HG03558 (cell line): ENCODE results near the gene EYS.

Source experiments
- ATAC-seq: cut with Tn5 transposase; IDR thresholded peaks from one replicate; pipeline ENCODE4 v1.9.1; 2021; ENCODE audit warnings: moderate number of reproducible peaks; ENCODE audit not compliant: unreplicated experiment; ENCODE audit errors: extremely low read depth

The EYS gene

GRCh38 chr6:64777941-64778785 lies 928.9 kb downstream of the EYS start:
- no peak for ATAC-seq

GRCh38 chr6:64776359-64776758 lies 930.7 kb downstream of the EYS start:
- no peak for ATAC-seq

- no peak for ATAC-seq
These were observed 932.1 kb downstream of the EYS start for GRCh38 chr6:64774881-64775280.

GRCh38 chr6:64750910-64751309 lies 956.1 kb downstream of the EYS start:
- no peak for ATAC-seq

GRCh38 chr6:64737418-64737817 lies 969.6 kb downstream of the EYS start:
- ATAC-seq, result no peak

DNA sequence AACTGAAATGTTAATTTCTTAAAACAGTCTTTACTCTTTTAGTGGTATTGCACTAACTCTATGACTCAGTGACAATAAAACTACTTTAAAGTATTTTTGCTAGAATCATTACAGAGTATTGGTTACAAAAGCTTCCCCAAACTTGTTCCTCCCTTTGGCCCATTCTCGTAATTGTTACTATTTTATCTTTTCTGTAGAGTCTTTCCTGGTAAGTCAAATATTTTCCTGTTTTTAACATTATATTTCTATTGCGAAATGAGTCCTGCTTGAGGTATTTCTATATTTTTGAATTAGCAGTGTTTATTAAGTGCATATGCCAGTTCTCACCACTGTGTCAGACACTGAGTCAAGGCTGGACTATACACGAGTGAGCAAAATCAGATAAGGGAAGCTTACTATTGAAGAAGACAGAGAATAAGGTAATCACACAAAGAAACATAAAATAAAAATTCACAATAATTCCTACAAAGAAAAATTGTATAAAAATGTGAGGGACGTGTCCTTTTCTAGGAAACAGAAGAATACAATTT lies 970.5 kb downstream of the EYS start:
- ATAC-seq, result no peak

DNA sequence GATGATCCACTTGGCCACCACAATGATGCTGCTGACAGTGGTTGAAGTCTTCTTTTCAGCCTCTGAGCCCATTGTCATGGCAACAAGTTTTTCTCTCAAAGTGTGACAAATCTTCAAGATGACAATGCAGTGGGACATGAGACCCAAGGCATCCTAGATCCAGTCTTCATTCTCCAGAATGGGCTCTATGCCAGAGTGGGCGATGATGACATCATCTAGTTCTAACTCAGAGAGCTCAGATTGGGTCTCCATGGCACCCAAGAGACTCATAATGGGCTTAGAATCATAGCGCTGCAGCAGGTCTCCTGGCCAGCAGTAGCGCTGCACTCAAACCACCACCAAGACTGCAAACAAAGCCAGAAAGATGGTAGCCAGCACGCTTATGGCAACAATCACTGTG lies 973.6 kb downstream of the EYS start:
- no peak for ATAC-seq

DNA sequence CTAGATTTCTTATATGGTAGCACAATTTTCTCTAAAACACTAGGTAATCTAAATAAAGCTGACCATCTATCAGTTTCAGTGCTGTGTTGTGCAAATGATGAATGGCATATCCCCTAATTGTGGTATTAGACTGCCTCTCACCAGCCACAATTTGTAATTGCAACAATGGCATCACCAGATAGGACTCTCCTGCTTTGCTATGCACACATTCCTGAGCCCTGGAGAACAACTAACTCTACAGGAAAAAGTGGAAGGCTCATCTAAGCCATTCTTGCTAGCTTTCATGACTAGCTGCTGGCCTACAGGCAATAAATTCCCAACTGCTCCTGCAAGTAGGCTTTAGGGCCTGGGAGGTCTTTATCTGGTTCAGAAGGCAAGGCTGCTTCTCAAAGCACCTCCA lies 974.1 kb downstream of the EYS start:
- ATAC-seq, result no peak

DNA sequence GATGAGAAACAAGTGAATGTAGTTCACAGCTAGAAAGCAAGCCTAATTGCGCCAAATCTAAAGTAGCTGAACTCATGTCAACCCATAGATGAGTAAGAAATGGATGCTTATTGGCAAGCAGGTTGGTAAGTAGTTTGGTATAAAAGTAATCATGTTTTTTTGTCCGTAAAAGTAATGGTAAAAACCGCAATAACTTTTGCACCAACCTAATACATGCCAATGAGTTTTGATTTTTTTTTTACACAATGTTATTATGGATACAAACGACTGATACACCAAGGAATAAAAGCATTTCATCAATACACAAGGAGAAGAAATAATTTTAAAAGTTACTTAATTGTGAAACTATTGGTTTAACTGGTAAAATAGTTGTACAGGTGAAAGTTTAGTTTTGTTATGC lies 977.5 kb downstream of the EYS start:
- ATAC-seq, result no peak

- ATAC-seq, result no peak
These were observed 980.0 kb downstream of the EYS start for GRCh38 chr6:64727075-64727474.

- ATAC-seq, result no peak
These were observed 982.9 kb downstream of the EYS start for GRCh38 chr6:64724091-64724490.

GRCh38 chr6:64723327-64724058 lies 983.5 kb downstream of the EYS start:
- no peak for ATAC-seq

GRCh38 chr6:64721865-64722264 lies 985.2 kb downstream of the EYS start:
- ATAC-seq, result no peak

DNA sequence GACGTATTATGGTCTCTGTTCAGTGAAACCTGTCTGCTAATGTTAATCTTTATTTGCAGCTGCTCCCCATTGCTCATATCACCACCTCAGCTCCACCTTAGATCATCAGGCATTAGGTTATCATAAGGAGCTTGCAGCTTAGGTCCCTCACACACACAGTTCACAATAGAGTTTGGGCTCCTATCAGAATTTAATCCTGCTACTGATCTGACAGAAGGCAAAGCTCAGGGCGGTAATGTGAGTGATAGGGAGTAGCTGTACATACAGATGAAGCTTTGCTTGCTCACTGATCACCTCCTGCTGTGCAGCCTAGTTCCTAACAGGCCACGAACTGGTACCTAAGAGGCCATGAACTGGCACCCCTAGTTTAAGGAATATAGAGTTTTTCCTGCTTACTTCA lies 989.7 kb downstream of the EYS start:
- ATAC-seq, result no peak

DNA sequence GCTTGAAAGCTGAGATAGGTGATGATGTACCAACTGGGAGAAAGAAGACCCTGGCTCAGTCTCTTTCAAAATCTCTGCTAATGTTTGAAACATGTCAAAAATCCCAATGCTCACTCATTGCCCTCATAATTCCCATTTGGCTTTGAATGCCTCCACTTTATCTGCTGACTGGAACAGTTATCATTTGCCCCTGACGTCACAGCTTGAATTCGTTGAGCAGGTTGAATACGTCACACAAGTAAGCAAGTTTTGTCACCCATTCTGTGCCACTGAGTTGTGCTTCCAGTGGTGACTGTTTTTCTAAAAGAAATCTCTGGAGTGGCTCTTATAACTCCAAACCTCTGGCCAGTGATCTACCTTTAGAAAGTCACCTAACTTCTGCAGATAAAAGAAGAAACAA lies 991.4 kb downstream of the EYS start:
- ATAC-seq, result no peak

GRCh38 chr6:64714073-64714472 lies 993.0 kb downstream of the EYS start:
- ATAC-seq, result no peak

- no peak for ATAC-seq
These were observed 993.9 kb downstream of the EYS start for GRCh38 chr6:64713175-64713574.

- no peak for ATAC-seq
These were observed 994.4 kb downstream of the EYS start for GRCh38 chr6:64712606-64713005.

DNA sequence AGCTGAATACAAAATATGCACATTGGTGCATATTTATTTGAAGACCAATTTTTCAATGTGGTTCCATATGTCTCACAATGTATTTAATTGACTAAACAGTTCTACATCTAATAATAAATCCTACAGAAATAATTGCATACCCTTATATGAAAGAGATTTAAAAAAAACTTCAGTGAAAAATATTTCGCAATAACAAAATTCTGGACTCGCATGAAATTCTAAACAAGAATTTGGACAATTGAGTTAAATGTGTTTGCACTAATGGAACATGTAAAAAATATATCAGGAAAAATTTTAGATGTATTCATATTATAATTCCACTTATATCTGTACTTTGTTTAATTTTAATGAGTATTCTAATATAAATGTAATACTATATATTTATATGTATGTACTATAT lies 1003.1 kb downstream of the EYS start:
- no peak for ATAC-seq

DNA sequence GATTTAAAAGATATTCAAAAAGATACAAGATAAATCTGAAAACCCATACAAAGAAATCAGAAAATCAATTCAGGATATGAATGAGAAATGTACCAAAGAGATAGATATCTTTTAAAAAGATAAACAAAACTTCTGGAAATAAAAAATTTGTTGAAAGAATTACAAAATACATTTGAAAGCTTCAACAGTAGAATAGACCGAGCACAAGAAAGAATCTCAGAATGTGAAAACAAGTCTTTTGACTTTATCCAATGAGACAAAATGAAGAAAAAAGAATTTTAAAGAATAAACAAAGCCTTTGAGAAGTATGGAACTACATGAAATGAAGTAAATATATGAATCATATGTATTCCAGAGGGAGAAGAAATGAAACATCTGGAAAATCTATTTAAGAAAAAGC lies 1011.0 kb downstream of the EYS start:
- ATAC-seq, result no peak

DNA sequence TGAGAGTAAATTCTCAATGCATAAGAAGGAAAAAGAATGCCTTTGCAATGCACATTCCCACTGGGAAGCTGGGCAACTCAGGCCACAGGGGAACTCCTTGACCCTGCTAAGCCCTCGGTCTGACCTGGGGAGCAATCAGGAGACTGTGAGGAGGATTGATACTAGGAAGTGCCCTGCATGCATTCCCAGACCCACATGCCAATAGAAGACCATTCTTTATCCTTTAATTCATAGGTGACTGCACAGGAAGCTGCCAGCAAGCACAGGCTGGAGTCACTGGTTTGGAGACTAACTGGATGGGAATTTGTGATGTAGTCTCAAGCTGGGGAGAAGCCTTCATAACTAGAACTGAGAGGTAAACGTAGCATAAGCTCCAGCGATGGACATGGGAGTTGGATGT lies 1012.7 kb downstream of the EYS start:
- ATAC-seq, result no peak

GRCh38 chr6:64691064-64691463 lies 1016.0 kb downstream of the EYS start:
- no peak for ATAC-seq
